ENCODE measurements around the gene ARHGAP23. TPM values are rescaled to one million over a fixed set of nuclear protein-coding genes. Genes with fewer than 3 reads are reported as not detected.
"Not testable (repeated sequence)": the region's sequence is repeated elsewhere in the genome, so short reads cannot be mapped to it uniquely, and the experiment has no call there.

ARHGAP23 gene
- total RNA-seq, 2 donors from 2014 or later: 87.1 to 89.2 TPM

GRCh38 chr17:38510421-38511149 is 82.3 kb downstream of the ARHGAP23 start:
- H3K36me3 ChIP-seq: peaks cover 17% of the 10 kb centered on the region
- DNase-seq (ENCODE audit: low spot score) (no peak), ATAC-seq (ENCODE audit: insufficient number of reproducible peaks, low FRiP score, low read depth) (no peak)
- no peak overlapping the region for H3K4me3 ChIP-seq
- no peaks in the 10 kb centered on the region for H3K9me3 ChIP-seq
- H3K4me1 ChIP-seq (ENCODE audit: control insufficient read depth in 1 of 2, low read depth in 2 of 2): peaks cover 0 to 4% of the 10 kb centered on the region in 2 donors
- H3K27me3 ChIP-seq (replicated peaks; ENCODE audit: insufficient read depth): no peaks in the 10 kb centered on the region
- TF ChIP-seq CTCF (IDR thresholded peaks at IDR 0.05): no peak
- no peak overlapping the region for H3K27ac ChIP-seq

GRCh38 chr17:38511150-38512108 is 83.2 kb downstream of the ARHGAP23 start:
- no peak overlapping the region for H3K27ac ChIP-seq
- no peaks in the 10 kb centered on the region for H3K27me3 ChIP-seq (replicated peaks; ENCODE audit: insufficient read depth)
- ATAC-seq (ENCODE audit: insufficient number of reproducible peaks, low FRiP score, low read depth) (no peak), DNase-seq (ENCODE audit: low spot score) (no peak)
- peaks cover 0 to 4% of the 10 kb centered on the region in 2 donors for H3K4me1 ChIP-seq (ENCODE audit: control insufficient read depth in 1 of 2, low read depth in 2 of 2)
- H3K36me3 ChIP-seq: peaks cover 11% of the 10 kb centered on the region
- no peak for TF ChIP-seq CTCF (IDR thresholded peaks at IDR 0.05)
- H3K4me3 ChIP-seq: no peak overlapping the region
- H3K9me3 ChIP-seq: no peaks in the 10 kb centered on the region

GRCh38 chr17:38512473-38513058 is 84.3 kb downstream of the ARHGAP23 start:
- H3K27ac ChIP-seq: no peak overlapping the region

GRCh38 chr17:38526526-38526925 is 98.3 kb downstream of the ARHGAP23 start:
- not testable (repeated sequence) for H3K4me3 ChIP-seq; ATAC-seq (ENCODE audit: insufficient number of reproducible peaks, low FRiP score, low read depth); H3K9me3 ChIP-seq; H3K27me3 ChIP-seq (replicated peaks; ENCODE audit: insufficient read depth); DNase-seq (ENCODE audit: low spot score); H3K27ac ChIP-seq; H3K36me3 ChIP-seq; H3K4me1 ChIP-seq (ENCODE audit: control insufficient read depth in 1 of 2, low read depth in 2 of 2)

More at GRCh38 chr17:38512473-38513058, 84.3 kb downstream of the ARHGAP23 start:
- Histone ChIP-seq H3K9me3 (no peaks in the 10 kb centered on the region), H3K4me3 (no peak overlapping the region), H3K4me1 (ENCODE audit: control insufficient read depth in 1 of 2, low read depth in 2 of 2) (peaks cover 0 to 4% of the 10 kb centered on the region in 2 donors), H3K27me3 (replicated peaks; ENCODE audit: insufficient read depth) (no peaks in the 10 kb centered on the region), H3K36me3 (peaks cover 3% of the 10 kb centered on the region)
- ATAC-seq (ENCODE audit: insufficient number of reproducible peaks, low FRiP score, low read depth) (no peak), DNase-seq (ENCODE audit: low spot score) (no peak)
- no peak for TF ChIP-seq CTCF (IDR thresholded peaks at IDR 0.05)

- not testable (repeated sequence) for H3K27me3 ChIP-seq (replicated peaks; ENCODE audit: insufficient read depth); H3K27ac ChIP-seq; ATAC-seq (ENCODE audit: insufficient number of reproducible peaks, low FRiP score, low read depth); H3K9me3 ChIP-seq; H3K4me3 ChIP-seq; DNase-seq (ENCODE audit: low spot score); H3K36me3 ChIP-seq; H3K4me1 ChIP-seq (ENCODE audit: control insufficient read depth in 1 of 2, low read depth in 2 of 2)
These were observed 99.9 kb downstream of the ARHGAP23 start for GRCh38 chr17:38528141-38528540.

GRCh38 chr17:38530856-38531255 is 102.6 kb downstream of the ARHGAP23 start:
- not testable (repeated sequence) for DNase-seq (ENCODE audit: low spot score); ATAC-seq (ENCODE audit: insufficient number of reproducible peaks, low FRiP score, low read depth); H3K27me3 ChIP-seq (replicated peaks; ENCODE audit: insufficient read depth); H3K27ac ChIP-seq; H3K4me1 ChIP-seq (ENCODE audit: control insufficient read depth in 1 of 2, low read depth in 2 of 2); H3K9me3 ChIP-seq; H3K4me3 ChIP-seq; H3K36me3 ChIP-seq

GRCh38 chr17:38531761-38532160 is 103.5 kb downstream of the ARHGAP23 start:
- not testable (repeated sequence) for H3K9me3 ChIP-seq; DNase-seq (ENCODE audit: low spot score); H3K4me1 ChIP-seq (ENCODE audit: control insufficient read depth in 1 of 2, low read depth in 2 of 2); H3K4me3 ChIP-seq; H3K27ac ChIP-seq; ATAC-seq (ENCODE audit: insufficient number of reproducible peaks, low FRiP score, low read depth); H3K27me3 ChIP-seq (replicated peaks; ENCODE audit: insufficient read depth); H3K36me3 ChIP-seq
